SK-N-SH treated with all-trans-retinoic acid at 6 μM for 48 hours (cell line): ENCODE results near the gene LMBR1.

Experiments used
- ARNTL ChIP-seq: fragments of 450-650 bp; formaldehyde crosslinking; IDR thresholded peaks from 2 replicates; pipeline ENCODE4 v1.5.0; 2020; ENCODE audit warnings: low read depth, mild to moderate bottlenecking, moderate library complexity, borderline replicate concordance
- BACH2 ChIP-seq: fragments of 250-450 bp; sonication (Bioruptor Pico); IDR thresholded peaks from 2 replicates; pipeline ENCODE4 v1.9.0; 2021; ENCODE audit warnings: mild to moderate bottlenecking, borderline replicate concordance
- OSR1 ChIP-seq: fragments of 250-450 bp; sonication (Bioruptor Pico); IDR thresholded peaks from 2 replicates; pipeline ENCODE4 v1.8.0; 2022; ENCODE audit warnings: moderate library complexity, mild to moderate bottlenecking, inconsistent platforms
- PATZ1 ChIP-seq: fragments of 250-450 bp; sonication (Bioruptor Pico); IDR thresholded peaks from 2 replicates; pipeline ENCODE4 v1.8.0; 2020; ENCODE audit warnings: mild to moderate bottlenecking, moderate library complexity, borderline replicate concordance
- RARB ChIP-seq: fragments of 250-450 bp; sonication (Bioruptor Pico); IDR thresholded peaks from 2 replicates; pipeline ENCODE4 v1.8.0; 2021; ENCODE audit warnings: mild to moderate bottlenecking, moderate library complexity
- SNAI2 ChIP-seq: fragments of 250-450 bp; sonication (Bioruptor Pico); IDR thresholded peaks from 2 replicates; pipeline ENCODE4 v1.5.0; 2020; ENCODE audit warnings: mild to moderate bottlenecking, moderate library complexity
- ZFP3 ChIP-seq: fragments of 250-450 bp; sonication (Bioruptor Pico); IDR thresholded peaks from 2 replicates; pipeline ENCODE4 v1.5.0; 2020; ENCODE audit warnings: mild to moderate bottlenecking, moderate library complexity
- ZNF8 ChIP-seq: fragments of 450-650 bp; formaldehyde crosslinking; IDR thresholded peaks from 2 replicates; pipeline ENCODE4 v1.5.0; 2020; ENCODE audit warnings: mild to moderate bottlenecking, moderate library complexity

- TF ChIP-seq BACH2 (CRISPR knock-in tag) (no peak), OSR1 (CRISPR knock-in tag) (no peak), RARB (no peak), ZNF8 (CRISPR knock-in tag) (no peak), SNAI2 (CRISPR knock-in tag) (no peak), ARNTL (no peak), ZFP3 (no peak), PATZ1 (CRISPR knock-in tag) (no peak)
Measured at GRCh38 chr7:156657681-156658080, 235.3 kb downstream of the LMBR1 start.
